Liver (tissue), 9 donors: ENCODE data around the gene CLCN5. TPM values are rescaled to one million over a fixed set of nuclear protein-coding genes. Genes with fewer than 3 reads are reported as not detected.

Experiments
- DNase-seq: peaks from one replicate; pipeline ENCODE4 v3.0.0-alpha.2; 2017; ENCODE audit warnings: low spot score
- H3K27ac ChIP-seq, 2 donors: one replicate each; pipeline ENCODE4 v1.7.0; 2013; ENCODE audit warnings: inconsistent platforms in 2 of 2, low read length in 2 of 2, control low read depth in 1 of 2, low read depth in 1 of 2, mild to moderate bottlenecking in 1 of 2
- H3K27me3 ChIP-seq, 4 donors: one replicate each; pipeline versions ENCODE4 v1.6.1 to v1.7.0; 2013; ENCODE audit warnings: low read length in 3 of 4, inconsistent platforms in 1 of 4, mild to moderate bottlenecking in 1 of 4, moderate library complexity in 1 of 4; ENCODE audit not compliant: control insufficient read depth in 4 of 4, insufficient read depth in 4 of 4
- H3K36me3 ChIP-seq, 4 donors: one replicate each; pipeline versions ENCODE4 v1.6.1 to v1.7.0; 2013; ENCODE audit warnings: low read length in 3 of 4, mild to moderate bottlenecking in 3 of 4, low read depth in 1 of 4, moderate library complexity in 1 of 4; ENCODE audit not compliant: control insufficient read depth in 4 of 4, insufficient read depth in 3 of 4
- H3K4me1 ChIP-seq, 4 donors: one replicate each; pipeline versions ENCODE4 v1.6.1 to v1.7.0; 2013; ENCODE audit warnings: low read length in 3 of 4, mild to moderate bottlenecking in 3 of 4, moderate library complexity in 1 of 4; ENCODE audit not compliant: control insufficient read depth in 4 of 4, insufficient read depth in 4 of 4
- H3K4me3 ChIP-seq, 3 donors: one replicate each; pipeline versions ENCODE4 v1.6.1 to v1.7.0; 2013; ENCODE audit warnings: low read length in 3 of 3, control low read depth in 1 of 3, low read depth in 1 of 3, mild to moderate bottlenecking in 1 of 3
- H3K9ac ChIP-seq, 2 donors: one replicate each; pipeline ENCODE4 v1.7.0; 2013; ENCODE audit warnings: low read length in 2 of 2, mild to moderate bottlenecking in 2 of 2, moderate library complexity in 2 of 2, control low read depth in 1 of 2, low read depth in 1 of 2
- H3K9me3 ChIP-seq, 4 donors: one replicate each; pipeline versions ENCODE4 v1.6.1 to v1.7.0; 2013; ENCODE audit warnings: low read length in 3 of 4; ENCODE audit not compliant: control insufficient read depth in 4 of 4
- CTCF ChIP-seq: fragments of 150-350 bp; IDR thresholded peaks from 2 replicates; pipeline ENCODE4 v1.5.1; 2017; ENCODE audit warnings: improper control_type of control experiment, low read depth, low read length; ENCODE audit not compliant: missing input control
- EGR1 ChIP-seq, 2 donors: IDR thresholded peaks; 2 replicates each; pipeline ENCODE4 v1.6.1; 2016 to 2018; ENCODE audit warnings: antibody characterized with exemption in 2 of 2, low read depth in 2 of 2
- FOXA1 ChIP-seq: IDR thresholded peaks from 2 replicates; pipeline ENCODE4 v1.6.1; 2016; ENCODE audit warnings: antibody characterized with exemption
- FOXA2 ChIP-seq: IDR thresholded peaks from 2 replicates; pipeline ENCODE4 v1.6.1; 2016; ENCODE audit warnings: antibody characterized with exemption
- GABPA ChIP-seq, 2 donors: IDR thresholded peaks in 1 of 2; conservative IDR thresholded peaks in 1 of 2; 2 replicates each; pipeline ENCODE4 v1.6.1; 2016; ENCODE audit warnings: antibody characterized with exemption in 2 of 2, mild to moderate bottlenecking in 1 of 2, moderate library complexity in 1 of 2
- HNF4A ChIP-seq, 2 donors: conservative IDR thresholded peaks; 2 replicates each; pipeline ENCODE4 v1.6.1; 2016; ENCODE audit warnings: antibody characterized with exemption in 2 of 2, mild to moderate bottlenecking in 2 of 2
- HNF4G ChIP-seq: IDR thresholded peaks from 2 replicates; pipeline ENCODE4 v1.6.1; 2016; ENCODE audit warnings: antibody characterized with exemption
- JUND ChIP-seq, 2 donors: IDR thresholded peaks; 2 replicates each; pipeline ENCODE4 v1.6.1; 2016; ENCODE audit warnings: antibody characterized with exemption in 2 of 2
- NR2F2 ChIP-seq: IDR thresholded peaks from 2 replicates; pipeline ENCODE4 v1.6.1; 2016; ENCODE audit warnings: antibody characterized with exemption
- RAD21 ChIP-seq, 2 donors: IDR thresholded peaks; 2 replicates each; pipeline ENCODE4 v1.6.1; 2016; ENCODE audit warnings: antibody characterized with exemption in 2 of 2, mild to moderate bottlenecking in 2 of 2
- RXRA ChIP-seq, 2 donors: IDR thresholded peaks; 2 replicates each; pipeline ENCODE4 v1.6.1; 2017 to 2018; ENCODE audit warnings: antibody characterized with exemption in 2 of 2, mild to moderate bottlenecking in 1 of 2
- SP1 ChIP-seq: IDR thresholded peaks from 2 replicates; pipeline ENCODE4 v1.6.1; 2018; ENCODE audit warnings: antibody characterized with exemption, mild to moderate bottlenecking
- TAF1 ChIP-seq: conservative IDR thresholded peaks from 2 replicates; pipeline ENCODE4 v1.6.1; 2016; ENCODE audit warnings: antibody characterized with exemption, mild to moderate bottlenecking
- YY1 ChIP-seq: IDR thresholded peaks from 2 replicates; pipeline ENCODE4 v1.6.1; 2016; ENCODE audit warnings: antibody characterized with exemption, mild to moderate bottlenecking
- ZBTB33 ChIP-seq: IDR thresholded peaks from 2 replicates; pipeline ENCODE4 v1.6.1; 2016; ENCODE audit warnings: antibody characterized with exemption
- WGBS: extraction: QIAGEN DNeasy Blood & Tissue Kit; methylation state at CpG from one replicate; pipeline ENCODE4 v1.1.7; 2013; 5-methylcytosine and 5-hydroxymethylcytosine counted together
- polyA plus RNA-seq, 2 donors: library from polyadenylated mRNA; stranded (reverse) in 1 of 2; unstranded in 1 of 2; fragments of 200-250 nt in 1 of 2; fragments of >200 nt in 1 of 2; fragmentation: Nextera tagmentation in 1 of 2; extraction: Ambion mirVana in 1 of 2; gene quantifications; one replicate each; pipeline versions ENCODE4 v1.2.1 to v1.2.3, GENCODE V29; 2013 to 2015
- total RNA-seq, 2 donors: library from RNA; depleted of rRNA; stranded (reverse); fragments of >200 nt; gene quantifications; one replicate each; pipeline ENCODE4 v1.2.3, GENCODE V29; 2014
- TF ChIP-seq, protein P1 (sequence below): IDR thresholded peaks from 2 replicates; pipeline ENCODE4 v1.6.1; 2016; ENCODE audit warnings: antibody characterized with exemption
- TF ChIP-seq, protein P2 (sequence below): IDR thresholded peaks from 2 replicates; pipeline ENCODE4 v1.6.1; 2016; ENCODE audit warnings: antibody characterized with exemption
- TF ChIP-seq, protein P3 (sequence below): IDR thresholded peaks from 2 replicates; pipeline ENCODE4 v1.6.1; 2016; ENCODE audit warnings: antibody characterized with exemption, mild to moderate bottlenecking
- donor health status: healthy.
- donor health status: healthy.
- donor health status: healthy.
- donor health status: healthy.
- donor health status: healthy.

The CLCN5 gene
- total and polyA plus RNA-seq, 4 donors: 5.6 to 56.1 (median 14.6) TPM

- no peak for TF ChIP-seq CTCF
- TF ChIP-seq, protein P1, sequence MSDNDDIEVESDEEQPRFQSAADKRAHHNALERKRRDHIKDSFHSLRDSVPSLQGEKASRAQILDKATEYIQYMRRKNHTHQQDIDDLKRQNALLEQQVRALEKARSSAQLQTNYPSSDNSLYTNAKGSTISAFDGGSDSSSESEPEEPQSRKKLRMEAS: no peak
These were observed 166.2 kb downstream of the CLCN5 start (continued) for GRCh38 chrX:50088645-50089044.

DNA sequence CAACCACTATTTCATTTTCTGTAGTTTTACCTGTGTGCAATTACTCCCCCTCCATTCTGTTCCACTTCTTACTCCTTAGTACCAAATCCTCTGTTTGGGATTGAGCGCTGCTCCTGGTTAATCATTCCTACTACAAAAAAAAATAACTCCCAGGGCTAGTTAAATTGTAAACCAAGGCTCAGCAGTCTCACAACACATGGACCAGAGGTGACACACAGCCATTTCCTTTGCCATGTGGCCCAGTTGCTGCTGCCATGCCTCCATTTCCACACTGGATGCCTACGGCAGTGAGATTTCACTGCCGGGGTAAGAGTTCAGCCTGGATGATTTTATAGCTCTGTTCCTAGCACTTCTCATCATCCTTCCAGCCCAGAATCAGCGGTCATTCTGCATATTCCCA is 171.2 kb downstream of the CLCN5 start:
- Histone ChIP-seq H3K4me3 (no peak overlapping the region), H3K9me3 (no peaks in the 10 kb centered on the region), H3K27me3 (no peaks in the 10 kb centered on the region), H3K27ac (peak overlapping the region in 1 of 2 donors; percentile 19), H3K9ac (no peak overlapping the region), H3K36me3 (peaks cover 1 to 12% (median 8%) of the 10 kb centered on the region in 4 donors), H3K4me1 (peaks cover 1 to 12% (median 6%) of the 10 kb centered on the region in 4 donors)
- no peak for DNase-seq
- 56% methylated on average over 4 of the region's 4 CpGs for WGBS
- no peak for TF ChIP-seq TAF1
- no peak for TF ChIP-seq FOXA1
- TF ChIP-seq, protein P2, sequence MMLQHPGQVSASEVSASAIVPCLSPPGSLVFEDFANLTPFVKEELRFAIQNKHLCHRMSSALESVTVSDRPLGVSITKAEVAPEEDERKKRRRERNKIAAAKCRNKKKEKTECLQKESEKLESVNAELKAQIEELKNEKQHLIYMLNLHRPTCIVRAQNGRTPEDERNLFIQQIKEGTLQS: no peak
- TF ChIP-seq EGR1 (IDR thresholded peaks at IDR 0.05; ENCODE audit: low read depth in 2 of 2): no peak
- no peak for TF ChIP-seq NR2F2
- TF ChIP-seq, protein P3, sequence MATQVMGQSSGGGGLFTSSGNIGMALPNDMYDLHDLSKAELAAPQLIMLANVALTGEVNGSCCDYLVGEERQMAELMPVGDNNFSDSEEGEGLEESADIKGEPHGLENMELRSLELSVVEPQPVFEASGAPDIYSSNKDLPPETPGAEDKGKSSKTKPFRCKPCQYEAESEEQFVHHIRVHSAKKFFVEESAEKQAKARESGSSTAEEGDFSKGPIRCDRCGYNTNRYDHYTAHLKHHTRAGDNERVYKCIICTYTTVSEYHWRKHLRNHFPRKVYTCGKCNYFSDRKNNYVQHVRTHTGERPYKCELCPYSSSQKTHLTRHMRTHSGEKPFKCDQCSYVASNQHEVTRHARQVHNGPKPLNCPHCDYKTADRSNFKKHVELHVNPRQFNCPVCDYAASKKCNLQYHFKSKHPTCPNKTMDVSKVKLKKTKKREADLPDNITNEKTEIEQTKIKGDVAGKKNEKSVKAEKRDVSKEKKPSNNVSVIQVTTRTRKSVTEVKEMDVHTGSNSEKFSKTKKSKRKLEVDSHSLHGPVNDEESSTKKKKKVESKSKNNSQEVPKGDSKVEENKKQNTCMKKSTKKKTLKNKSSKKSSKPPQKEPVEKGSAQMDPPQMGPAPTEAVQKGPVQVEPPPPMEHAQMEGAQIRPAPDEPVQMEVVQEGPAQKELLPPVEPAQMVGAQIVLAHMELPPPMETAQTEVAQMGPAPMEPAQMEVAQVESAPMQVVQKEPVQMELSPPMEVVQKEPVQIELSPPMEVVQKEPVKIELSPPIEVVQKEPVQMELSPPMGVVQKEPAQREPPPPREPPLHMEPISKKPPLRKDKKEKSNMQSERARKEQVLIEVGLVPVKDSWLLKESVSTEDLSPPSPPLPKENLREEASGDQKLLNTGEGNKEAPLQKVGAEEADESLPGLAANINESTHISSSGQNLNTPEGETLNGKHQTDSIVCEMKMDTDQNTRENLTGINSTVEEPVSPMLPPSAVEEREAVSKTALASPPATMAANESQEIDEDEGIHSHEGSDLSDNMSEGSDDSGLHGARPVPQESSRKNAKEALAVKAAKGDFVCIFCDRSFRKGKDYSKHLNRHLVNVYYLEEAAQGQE: no peak
- TF ChIP-seq FOXA2: no peak
- peak; percentile 13 for TF ChIP-seq SP1
- TF ChIP-seq, protein P1: peak; percentile 80
- no peak for TF ChIP-seq ZBTB33
- TF ChIP-seq RXRA (IDR thresholded peaks at IDR 0.05): peak in 1 of 2 donors; percentile 5
- TF ChIP-seq HNF4A (conservative IDR thresholded peaks at IDR 0.05): peak; percentile 15 to 27
- TF ChIP-seq GABPA (IDR thresholded peaks at IDR 0.05 in 1 of 2, conservative IDR thresholded peaks at IDR 0.05 in 1 of 2): no peak
- TF ChIP-seq JUND (IDR thresholded peaks at IDR 0.05): no peak
- TF ChIP-seq RAD21 (IDR thresholded peaks at IDR 0.05): peak in 1 of 2 donors; percentile 44
- peak; percentile 88 for TF ChIP-seq YY1
- TF ChIP-seq HNF4G: no peak
- no peak for TF ChIP-seq CTCF
